GM12878 (cell line): Measurements from ENCODE around the gene SLC22A4. TPM values are rescaled to one million over a fixed set of nuclear protein-coding genes. Genes with fewer than 3 reads are reported as not detected.

Experiments used
- ATAC-seq: fragments of 200-7000 bp; cut with Tn5 transposase; 3 replicates; pipeline ENCODE4 v1.9.1; 2020; ENCODE audit warnings: mild to moderate bottlenecking, moderate library complexity
- BruUV-seq: library from RNA; stranded (reverse); fragments of 400-500 nt; replicated peaks from 2 replicates; lab custom pipeline; 2021; lab: Mats Ljungman, UMichigan
- CTCF ChIA-PET: fragments of 300-600 bp; sonication (Branson Sonifier 250); formaldehyde crosslinking; extraction: SDS; loops from one replicate; lab custom pipeline; 2021; ENCODE audit warnings: inconsistent platforms; lab: Yijun Ruan, JAX
- POLR2A ChIA-PET: fragments of 350-600 bp; formaldehyde crosslinking; extraction: SDS; loops from one replicate; lab custom pipeline; 2021; ENCODE audit warnings: inconsistent platforms; lab: Charles Lee
- RAD21 ChIA-PET: fragments of 300-600 bp; sonication (Branson Sonifier 250); formaldehyde crosslinking; loops from one replicate; lab custom pipeline; 2023; ENCODE audit warnings: antibody characterized with exemption; ENCODE audit not compliant: unreplicated experiment; lab: Charles Lee
- SMC1A ChIA-PET: fragments of 300-600 bp; sonication (Branson Sonifier 250); formaldehyde crosslinking; loops from one replicate; lab custom pipeline; 2023; ENCODE audit not compliant: unreplicated experiment, uncharacterized antibody; lab: Charles Lee
- DNase-seq: peaks from one replicate; pipeline ENCODE4 v3.0.0-alpha.2; 2011; ENCODE audit warnings: low read depth, low spot score
- FAIRE-seq: peaks from 3 replicates; lab custom pipeline; 2011; peaks lifted over from hg19 to GRCh38; lab: Jason Lieb, UNC
- H2AFZ ChIP-seq: 2 replicates; pipeline ENCODE4 v1.6.0; 2011; ENCODE audit warnings: low read depth, low read length, control low read depth; ENCODE audit not compliant: control insufficient read depth
- H3K27ac ChIP-seq: 2 replicates; pipeline ENCODE4 v1.5.1; 2011; ENCODE audit warnings: control low read depth; ENCODE audit not compliant: control insufficient read depth, insufficient read depth
- H3K27me3 ChIP-seq, 2 experiments: replicated peaks in 1 of 2; 2 replicates each; pipeline versions ENCODE4 v1.6.0 to v1.6.1; 2011; ENCODE audit warnings: low read length in 1 of 2; ENCODE audit not compliant: control insufficient read depth in 2 of 2, insufficient read depth in 2 of 2
- H3K36me3 ChIP-seq, 2 experiments: 2 replicates each; pipeline ENCODE4 v1.5.1; 2011; ENCODE audit warnings: low read length in 1 of 2; ENCODE audit not compliant: control insufficient read depth in 2 of 2, insufficient read depth in 2 of 2
- H3K4me1 ChIP-seq: 2 replicates; pipeline ENCODE4 v1.6.1; 2011; ENCODE audit warnings: mild to moderate bottlenecking, low read length, moderate library complexity, mixed read lengths; ENCODE audit not compliant: control insufficient read depth, insufficient read depth
- H3K4me2 ChIP-seq: 2 replicates; pipeline ENCODE4 v1.6.0; 2011; ENCODE audit warnings: control low read depth; ENCODE audit not compliant: control insufficient read depth, insufficient read depth
- H3K4me3 ChIP-seq: fragments of 200-600 bp; sonication (generic); 2 replicates; pipeline ENCODE4 v1.5.1; 2016
- H3K79me2 ChIP-seq: 2 replicates; pipeline ENCODE4 v1.6.0; 2011; ENCODE audit warnings: low read length; ENCODE audit not compliant: control insufficient read depth, insufficient read depth
- H3K9ac ChIP-seq: 2 replicates; pipeline ENCODE4 v1.8.0; 2011; ENCODE audit warnings: low read length, control low read depth, mixed read lengths; ENCODE audit not compliant: control insufficient read depth, insufficient read depth
- H3K9me3 ChIP-seq: replicated peaks from 3 replicates; pipeline ENCODE4 v1.5.1; 2011; ENCODE audit warnings: mild to moderate bottlenecking, low read length; ENCODE audit not compliant: control insufficient read depth, insufficient read depth
- H4K20me1 ChIP-seq: 2 replicates; pipeline ENCODE4 v1.6.0; 2011; ENCODE audit not compliant: control insufficient read depth, insufficient read depth
- CHD4 ChIP-seq: fragments of 200-600 bp; sonication (generic); IDR thresholded peaks from 2 replicates; pipeline ENCODE4 v1.6.1; 2016; ENCODE audit warnings: mild to moderate bottlenecking
- ESRRA ChIP-seq: IDR thresholded peaks from 2 replicates; pipeline ENCODE4 v1.6.1; 2012; ENCODE audit warnings: mild to moderate bottlenecking, low read length, improper control_type of control experiment
- IKZF2 ChIP-seq, 2 experiments: fragments of 450-650 bp; IDR thresholded peaks; 2 replicates each; pipeline ENCODE4 v1.6.1; 2017; ENCODE audit warnings: mild to moderate bottlenecking in 2 of 2, moderate library complexity in 2 of 2
- KAT2A ChIP-seq: conservative IDR thresholded peaks from 2 replicates; pipeline ENCODE4 v1.6.1; 2011; ENCODE audit warnings: low read depth, low read length; ENCODE audit not compliant: control insufficient read depth
- NFYB ChIP-seq: IDR thresholded peaks from 2 replicates; pipeline ENCODE4 v1.6.1; 2011; ENCODE audit warnings: low read depth, mild to moderate bottlenecking, low read length, improper control_type of control experiment, moderate library complexity; ENCODE audit not compliant: insufficient read depth
- PAX8 ChIP-seq: fragments of 450-650 bp; IDR thresholded peaks from 2 replicates; pipeline ENCODE4 v1.6.1; 2017; ENCODE audit warnings: mild to moderate bottlenecking, moderate library complexity
- WGBS: methylation state at CpG from one replicate; pipeline ENCODE4 v1.1.6; 2016; ENCODE audit warnings: low lambda C conversion rate; ENCODE audit not compliant: insufficient replicate concordance, insufficient coverage; ENCODE audit errors: missing lambda C conversion rate; 5-methylcytosine and 5-hydroxymethylcytosine counted together
- in situ Hi-C: fragments of 300-500 bp; cut with MboI; formaldehyde crosslinking; loops from 9 replicates; pipeline ENCODE4 v1.14.3; 2018; ENCODE audit warnings: mixed read lengths
- intact Hi-C: fragments of 100-400 bp; cut with micrococcal nuclease; formaldehyde crosslinking; loops from one replicate; pipeline ENCODE4 v1.14.2; 2022; ENCODE audit not compliant: unreplicated experiment
- polyA plus RNA-seq, 11 experiments: library from polyadenylated mRNA; depleted of rRNA in 4 of 11; unstranded in 6 of 11; stranded (reverse) in 5 of 11; fragments of >200 nt; fragmentation: Nextera tagmentation in 4 of 11; fragmentation: Illumina TruSeq in 1 of 11; extraction: Ambion mirVana in 4 of 11; extraction: Trizol in 1 of 11; gene quantifications; 1 replicate in 1 of 11; 2 replicates in 10 of 11; pipeline versions ENCODE4 v1.2.1 to v1.2.3, GENCODE V29; 2011 to 2016; ENCODE audit warnings: inconsistent platforms in 2 of 11, missing spikeins in 2 of 11, low read depth in 1 of 11
- total RNA-seq, 4 experiments: library from RNA; depleted of rRNA in 3 of 4; stranded (reverse); fragments of >200 nt in 3 of 4; fragmentation: Illumina TruSeq in 1 of 4; extraction: Trizol in 1 of 4; gene quantifications; 2 replicates each; pipeline versions ENCODE4 v1.2.1 to v1.2.3, GENCODE V29; 2013 to 2021
- TF ChIP-seq, protein P1 (sequence below): fragments of 450-650 bp; formaldehyde crosslinking; IDR thresholded peaks from 2 replicates; pipeline ENCODE4 v1.5.0; 2022; ENCODE audit warnings: mild to moderate bottlenecking, missing genetic modification characterization

Gene SLC22A4
- total and polyA plus RNA-seq, 10 of the 15 experiments (the other 5 are each of a cell fraction or from before 2014, with no cell fraction given) = 0.04 to 0.61 (median 0.10) TPM; not detected in 2

DNA sequence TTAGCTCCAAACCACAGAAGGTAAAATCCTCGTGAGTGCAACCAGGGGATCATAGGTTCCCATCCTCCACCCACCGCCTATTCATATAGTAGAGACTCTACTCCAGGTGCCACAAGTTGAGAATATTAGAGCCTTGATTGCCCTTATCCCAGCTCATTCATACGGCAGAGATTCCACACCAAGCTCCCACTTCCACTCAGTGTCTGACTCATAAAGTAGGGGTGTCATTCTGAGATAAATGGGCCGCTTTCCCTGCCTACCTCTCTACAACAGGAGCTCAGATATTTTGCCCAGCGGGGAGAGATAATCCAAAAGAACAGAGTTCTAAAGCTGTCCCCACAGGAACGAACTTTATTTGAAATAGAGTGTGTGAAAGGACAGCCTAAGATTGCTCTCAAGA, 9.4 kb downstream of the SLC22A4 start (continued):
- TF ChIP-seq, protein P1, sequence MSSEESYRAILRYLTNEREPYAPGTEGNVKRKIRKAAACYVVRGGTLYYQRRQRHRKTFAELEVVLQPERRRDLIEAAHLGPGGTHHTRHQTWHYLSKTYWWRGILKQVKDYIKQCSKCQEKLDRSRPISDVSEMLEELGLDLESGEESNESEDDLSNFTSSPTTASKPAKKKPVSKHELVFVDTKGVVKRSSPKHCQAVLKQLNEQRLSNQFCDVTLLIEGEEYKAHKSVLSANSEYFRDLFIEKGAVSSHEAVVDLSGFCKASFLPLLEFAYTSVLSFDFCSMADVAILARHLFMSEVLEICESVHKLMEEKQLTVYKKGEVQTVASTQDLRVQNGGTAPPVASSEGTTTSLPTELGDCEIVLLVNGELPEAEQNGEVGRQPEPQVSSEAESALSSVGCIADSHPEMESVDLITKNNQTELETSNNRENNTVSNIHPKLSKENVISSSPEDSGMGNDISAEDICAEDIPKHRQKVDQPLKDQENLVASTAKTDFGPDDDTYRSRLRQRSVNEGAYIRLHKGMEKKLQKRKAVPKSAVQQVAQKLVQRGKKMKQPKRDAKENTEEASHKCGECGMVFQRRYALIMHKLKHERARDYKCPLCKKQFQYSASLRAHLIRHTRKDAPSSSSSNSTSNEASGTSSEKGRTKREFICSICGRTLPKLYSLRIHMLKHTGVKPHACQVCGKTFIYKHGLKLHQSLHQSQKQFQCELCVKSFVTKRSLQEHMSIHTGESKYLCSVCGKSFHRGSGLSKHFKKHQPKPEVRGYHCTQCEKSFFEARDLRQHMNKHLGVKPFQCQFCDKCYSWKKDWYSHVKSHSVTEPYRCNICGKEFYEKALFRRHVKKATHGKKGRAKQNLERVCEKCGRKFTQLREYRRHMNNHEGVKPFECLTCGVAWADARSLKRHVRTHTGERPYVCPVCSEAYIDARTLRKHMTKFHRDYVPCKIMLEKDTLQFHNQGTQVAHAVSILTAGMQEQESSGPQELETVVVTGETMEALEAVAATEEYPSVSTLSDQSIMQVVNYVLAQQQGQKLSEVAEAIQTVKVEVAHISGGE (CRISPR knock-in tag) = no peak
- TF ChIP-seq ESRRA (no peak), NFYB (no peak)

GRCh38 chr5:132305420-132305819, 11.2 kb downstream of the SLC22A4 start:
- intact Hi-C loops = no loop called here
- Histone ChIP-seq H3K4me3 (no peak overlapping the region), H3K27ac (no peak overlapping the region), H3K27me3 (peaks cover 0 to 2% of the 10 kb centered on the region in 2 experiments; a peak in 2 of 4 replicates)
- ATAC-seq = no peak
- BruUV-seq = no TSS peak
- no peak for TF ChIP-seq KAT2A
- no peak for TF ChIP-seq IKZF2 (IDR thresholded peaks at IDR 0.05)
- TF ChIP-seq PAX8 = no peak
- no peak for TF ChIP-seq CHD4
- TF ChIP-seq, all 136 proteins: peak for 0
- CTCF ChIA-PET = no interaction called here
- POLR2A ChIA-PET = interaction anchor here (2.0 to 2.6 kb wide), 2 partner anchors 11 to 14 kb away, joined by 5 to 6 read pairs; partner anchors contain the start of gene SLC22A4
- Histone ChIP-seq H3K36me3 (no peaks in the 10 kb centered on the region), H3K9me3 (no peaks in the 10 kb centered on the region; the same call in 2 of the 3 replicates), H3K9ac (no peak overlapping the region), H3K4me2 (no peak overlapping the region), H3K4me1 (no peaks in the 10 kb centered on the region), H4K20me1 (no peaks in the 10 kb centered on the region), H2AFZ (no peak overlapping the region), H3K79me2 (no peaks in the 10 kb centered on the region)
- FAIRE-seq (no peak), DNase-seq (no peak)
- in situ Hi-C loops = no loop called here
- RAD21 ChIA-PET = no interaction called here
- SMC1A ChIA-PET = interaction anchor here (0.6 kb wide), 1 partner anchor 1434 kb away, joined by 3 read pairs; no protein-coding TSS in a partner anchor
- 0% methylated on average over 2 of the region's 2 CpGs for WGBS
